PC-9 (cell line): ENCODE measurements around the gene PSMD11.

Source experiments
- CTCF ChIP-seq: fragments of 200-600 bp; sonication (generic); conservative IDR thresholded peaks from 2 replicates; pipeline ENCODE4 v1.6.1; 2017; ENCODE audit warnings: mixed run types, antibody characterized with exemption, mild to moderate bottlenecking, moderate library complexity
- EZH2 ChIP-seq: fragments of 200-600 bp; sonication (generic); IDR thresholded peaks from 2 replicates; pipeline ENCODE4 v1.8.0; 2017; ENCODE audit warnings: antibody characterized with exemption, low read depth

GRCh38 chr17:32504166-32504990 is 60.1 kb downstream of the PSMD11 start:
- TF ChIP-seq CTCF: no peak
- no peak for TF ChIP-seq EZH2
